Left ventricle myocardium inferior (tissue), 1 donor: ENCODE measurements around the gene TBC1D3B. TPM values are rescaled to one million over a fixed set of nuclear protein-coding genes. Genes with fewer than 3 reads are reported as not detected.

Source experiments
- DNase-seq: peaks from one replicate; pipeline ENCODE4 v3.0.0-alpha.2; 2020
- H3K27ac ChIP-seq: fragments of 200-600 bp; replicated peaks from 2 replicates; pipeline ENCODE4 v1.8.0; 2021
- H3K27me3 ChIP-seq: fragments of 200-600 bp; 2 replicates; pipeline ENCODE4 v1.8.0; 2021; ENCODE audit warnings: low read depth
- H3K36me3 ChIP-seq: fragments of 200-600 bp; 2 replicates; pipeline ENCODE4 v1.8.0; 2021
- H3K4me1 ChIP-seq: fragments of 200-600 bp; 2 replicates; pipeline ENCODE4 v1.8.0; 2021
- H3K4me3 ChIP-seq: fragments of 200-600 bp; 2 replicates; pipeline ENCODE4 v1.8.0; 2021; ENCODE audit warnings: mild to moderate bottlenecking, moderate library complexity
- H3K9me3 ChIP-seq: fragments of 200-600 bp; replicated peaks from 2 replicates; pipeline ENCODE4 v1.8.0; 2021
- intact Hi-C: fragments of 100-400 bp; cut with micrococcal nuclease; formaldehyde crosslinking; loops from one replicate; pipeline ENCODE4 v1.11.0; 2022
- total RNA-seq: library from RNA; stranded (reverse); fragmentation: NEBNext Ultra II Directional; extraction: Animal tissue kit (Norgen Biotek cat#: 25700); gene quantifications from one replicate; pipeline ENCODE4 v1.2.1, GENCODE V29; 2021
- TF ChIP-seq, protein P1 (sequence below): fragments of 200-600 bp; IDR thresholded peaks from 2 replicates; pipeline ENCODE4 v1.8.0; 2021; ENCODE audit warnings: antibody characterized with exemption, mild to moderate bottlenecking, borderline replicate concordance
- donor health status: DM: no; HTN: yes; CAD: no; lungs with severe emphysema.

TBC1D3B gene
- total RNA-seq, 1 donor from 2014 or later, result 3.4 TPM

DNA sequence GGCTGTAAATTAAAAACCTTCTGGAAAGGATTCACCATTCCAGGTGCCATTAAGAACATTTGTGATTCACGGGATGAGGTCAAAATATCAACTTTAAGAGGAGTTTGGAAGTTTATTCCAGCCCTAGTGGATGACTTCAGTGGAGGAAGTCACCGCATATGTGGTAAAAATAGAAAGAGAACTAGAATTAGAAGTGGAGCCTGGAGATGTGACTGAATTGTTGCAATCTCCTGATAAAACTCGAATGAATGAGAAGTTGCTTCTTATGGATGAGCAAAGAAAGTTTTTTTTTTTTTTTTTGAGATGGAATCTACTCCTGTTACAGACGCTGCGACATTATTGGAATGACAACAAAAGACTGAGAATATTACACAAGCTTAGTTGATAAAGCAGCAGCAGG, 46.1 kb downstream of the TBC1D3B start:
- Histone ChIP-seq H3K27ac (no peak overlapping the region), H3K36me3 (no peaks in the 10 kb centered on the region), H3K9me3 (peaks cover 14% of the 10 kb centered on the region), H3K4me3 (no peak overlapping the region), H3K27me3 (peaks cover 43% of the 10 kb centered on the region), H3K4me1 (no peaks in the 10 kb centered on the region)
- intact Hi-C loops, result no loop called here
- TF ChIP-seq, protein P1, sequence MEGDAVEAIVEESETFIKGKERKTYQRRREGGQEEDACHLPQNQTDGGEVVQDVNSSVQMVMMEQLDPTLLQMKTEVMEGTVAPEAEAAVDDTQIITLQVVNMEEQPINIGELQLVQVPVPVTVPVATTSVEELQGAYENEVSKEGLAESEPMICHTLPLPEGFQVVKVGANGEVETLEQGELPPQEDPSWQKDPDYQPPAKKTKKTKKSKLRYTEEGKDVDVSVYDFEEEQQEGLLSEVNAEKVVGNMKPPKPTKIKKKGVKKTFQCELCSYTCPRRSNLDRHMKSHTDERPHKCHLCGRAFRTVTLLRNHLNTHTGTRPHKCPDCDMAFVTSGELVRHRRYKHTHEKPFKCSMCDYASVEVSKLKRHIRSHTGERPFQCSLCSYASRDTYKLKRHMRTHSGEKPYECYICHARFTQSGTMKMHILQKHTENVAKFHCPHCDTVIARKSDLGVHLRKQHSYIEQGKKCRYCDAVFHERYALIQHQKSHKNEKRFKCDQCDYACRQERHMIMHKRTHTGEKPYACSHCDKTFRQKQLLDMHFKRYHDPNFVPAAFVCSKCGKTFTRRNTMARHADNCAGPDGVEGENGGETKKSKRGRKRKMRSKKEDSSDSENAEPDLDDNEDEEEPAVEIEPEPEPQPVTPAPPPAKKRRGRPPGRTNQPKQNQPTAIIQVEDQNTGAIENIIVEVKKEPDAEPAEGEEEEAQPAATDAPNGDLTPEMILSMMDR, result no peak
- no peak for DNase-seq

DNA sequence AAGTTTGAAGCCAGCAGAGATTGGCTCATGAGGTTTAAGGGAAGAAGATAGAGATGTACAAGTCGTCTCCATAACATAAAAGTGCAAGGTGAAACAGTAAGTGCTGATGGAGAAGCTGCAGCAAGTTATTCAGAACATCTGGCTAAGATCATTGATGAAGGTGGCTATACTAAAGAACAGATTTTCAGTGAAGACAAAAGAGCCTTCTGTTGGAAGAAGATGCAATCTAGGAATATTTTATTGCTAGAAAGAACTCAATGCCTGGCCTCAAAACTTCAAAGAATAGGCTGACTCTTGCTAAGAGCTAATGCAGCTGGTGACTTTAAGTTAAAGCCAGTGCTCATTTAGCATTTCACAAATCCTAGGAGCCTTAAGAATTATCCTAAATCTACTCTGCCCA, 46.8 kb downstream of the TBC1D3B start:
- TF ChIP-seq, protein P1, result no peak
- H3K27me3 ChIP-seq, result peaks cover 41% of the 10 kb centered on the region
- H3K36me3 ChIP-seq, result no peaks in the 10 kb centered on the region
- no peak for DNase-seq
- no peak overlapping the region for H3K4me3 ChIP-seq
- peaks cover 22% of the 10 kb centered on the region for H3K9me3 ChIP-seq
- H3K4me1 ChIP-seq, result no peaks in the 10 kb centered on the region
- intact Hi-C loops, result no loop called here
- no peak overlapping the region for H3K27ac ChIP-seq

DNA sequence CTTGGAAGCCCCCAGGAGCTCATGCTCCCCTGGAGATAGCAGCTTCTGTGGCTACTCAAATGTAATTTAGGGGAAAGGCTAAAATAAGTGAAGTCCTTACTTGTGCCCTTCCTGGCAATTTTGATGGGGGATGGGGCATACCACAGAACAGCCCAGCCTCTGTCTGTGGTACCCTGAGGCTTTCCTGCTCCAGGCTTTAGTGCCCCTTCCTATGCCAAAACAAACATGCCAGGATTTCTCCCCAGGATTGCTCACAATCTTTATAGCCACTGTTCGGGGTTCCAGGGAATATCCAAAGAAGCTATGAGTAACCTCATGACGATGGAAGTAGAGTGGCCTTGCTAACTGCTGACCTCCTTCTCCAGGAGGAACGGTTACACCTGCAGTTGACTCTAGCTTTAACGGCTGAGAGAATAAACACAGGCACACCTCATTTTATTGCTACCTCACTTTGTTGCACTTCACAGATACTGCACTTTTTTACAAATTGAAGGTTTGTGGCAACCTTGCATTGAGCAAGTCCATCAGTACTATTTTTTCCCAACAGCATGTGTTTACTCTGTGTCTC, 47.9 kb downstream of the TBC1D3B start:
- H3K27ac ChIP-seq, result no peak overlapping the region
- H3K4me3 ChIP-seq, result no peak overlapping the region
- H3K27me3 ChIP-seq, result peaks cover 29% of the 10 kb centered on the region
- intact Hi-C loops, result no loop called here
- no peaks in the 10 kb centered on the region for H3K36me3 ChIP-seq
- no peak for DNase-seq
- H3K9me3 ChIP-seq, result peaks cover 23% of the 10 kb centered on the region
- no peaks in the 10 kb centered on the region for H3K4me1 ChIP-seq
- TF ChIP-seq, protein P1, result no peak

DNA sequence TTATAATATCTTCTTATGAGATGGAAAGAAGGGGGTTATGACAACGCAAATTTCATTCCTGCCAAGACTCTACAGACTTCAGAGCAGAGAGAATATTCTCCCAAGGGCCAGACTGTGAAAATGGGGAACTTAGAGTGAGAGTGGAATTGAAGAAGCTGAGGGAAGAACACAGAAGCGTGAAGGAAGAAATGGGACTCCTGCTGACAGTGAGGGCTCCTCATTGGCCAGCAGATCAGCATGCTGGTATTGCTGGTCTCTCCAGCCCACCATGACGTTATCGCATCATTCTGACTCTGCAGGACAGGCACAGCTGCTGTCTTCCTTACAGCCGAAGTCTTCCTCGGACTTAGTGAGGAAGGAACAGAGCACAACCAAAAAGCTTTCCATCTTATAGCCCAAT, 48.5 kb downstream of the TBC1D3B start:
- intact Hi-C loops, result no loop called here
- DNase-seq, result no peak
- TF ChIP-seq, protein P1, result no peak
- Histone ChIP-seq H3K27me3 (peaks cover 27% of the 10 kb centered on the region), H3K4me3 (no peak overlapping the region), H3K9me3 (peaks cover 23% of the 10 kb centered on the region), H3K4me1 (no peaks in the 10 kb centered on the region), H3K27ac (no peak overlapping the region), H3K36me3 (no peaks in the 10 kb centered on the region)

DNA sequence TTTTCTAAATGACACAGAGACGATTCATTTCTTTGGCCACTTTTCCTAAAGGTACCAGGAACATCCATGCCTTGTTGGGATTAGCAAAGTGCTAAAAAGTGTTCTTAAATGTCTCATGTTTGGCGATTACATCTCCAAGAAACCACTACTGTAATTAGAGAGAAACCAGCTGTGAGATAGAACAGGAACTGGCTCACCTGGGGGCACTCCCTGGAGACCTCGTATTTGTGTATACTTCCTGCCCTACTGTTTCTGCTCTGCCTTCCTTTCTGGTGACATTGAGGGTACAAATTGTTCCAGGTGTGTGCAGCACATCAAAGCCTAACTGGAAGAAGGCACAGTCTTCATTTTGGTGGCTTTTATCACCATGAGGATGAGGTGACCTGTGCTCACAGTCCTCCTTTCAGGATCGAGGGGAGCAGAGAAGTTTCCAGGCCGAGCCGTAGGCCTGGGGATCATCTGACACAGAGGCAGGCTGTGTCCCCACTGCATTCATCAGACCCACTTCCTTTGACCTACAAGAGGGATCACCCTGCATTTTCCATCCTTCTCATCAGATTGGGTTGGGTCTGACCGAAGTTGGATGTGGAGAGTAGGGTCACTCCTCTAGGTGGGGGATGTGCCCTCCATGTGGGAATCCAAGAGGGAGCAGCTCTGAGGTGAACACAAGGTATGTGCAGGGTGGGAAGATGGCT, 49.1 kb downstream of the TBC1D3B start:
- Histone ChIP-seq H3K27ac (no peak overlapping the region), H3K36me3 (no peaks in the 10 kb centered on the region), H3K27me3 (peaks cover 27% of the 10 kb centered on the region), H3K4me1 (no peaks in the 10 kb centered on the region), H3K9me3 (peaks cover 23% of the 10 kb centered on the region), H3K4me3 (no peak overlapping the region)
- no peak for DNase-seq
- intact Hi-C loops, result no loop called here
- TF ChIP-seq, protein P1, result no peak
